Tibial nerve (tissue), 4 donors: ENCODE measurements around the gene AGR3. TPM values are rescaled to one million over a fixed set of nuclear protein-coding genes. Genes with fewer than 3 reads are reported as not detected.

Experiments used
- DNase-seq, 2 donors: peaks; one replicate each; pipeline ENCODE4 v3.0.0-alpha.2; 2019; ENCODE audit warnings: low spot score in 2 of 2
- H3K27ac ChIP-seq, 4 donors: fragments of 200-600 bp; sonication (generic) in 3 of 4; one replicate each; pipeline ENCODE4 v1.5.1; 2017 to 2019; ENCODE audit warnings: mild to moderate bottlenecking in 1 of 4
- H3K27me3 ChIP-seq, 2 donors: fragments of 200-600 bp; sonication (generic) in 1 of 2; one replicate each; pipeline versions ENCODE4 v1.5.1 to v1.6.0; 2017 to 2019
- H3K36me3 ChIP-seq, 3 donors: fragments of 200-600 bp; sonication (generic); one replicate each; pipeline ENCODE4 v1.5.1; 2018 to 2019
- H3K4me1 ChIP-seq, 4 donors: fragments of 200-600 bp; sonication (generic) in 3 of 4; one replicate each; pipeline ENCODE4 v1.5.1; 2017 to 2019
- H3K4me3 ChIP-seq, 4 donors: fragments of 200-600 bp; sonication (generic) in 3 of 4; one replicate each; pipeline ENCODE4 v1.5.1; 2017 to 2019; ENCODE audit warnings: mild to moderate bottlenecking in 1 of 4, moderate library complexity in 1 of 4
- H3K9me3 ChIP-seq, 4 donors: fragments of 200-600 bp; sonication (generic) in 3 of 4; one replicate each; pipeline ENCODE4 v1.5.1; 2017 to 2019
- CTCF ChIP-seq, 5 experiments: fragments of 200-600 bp in 3 of 5; fragments of 450-650 bp in 2 of 5; sonication (generic) in 3 of 5; IDR thresholded peaks; one replicate each; pipeline ENCODE4 v1.5.1; 2016 to 2019; ENCODE audit warnings: antibody characterized with exemption in 5 of 5, mild to moderate bottlenecking in 3 of 5, moderate library complexity in 2 of 5
- EP300 ChIP-seq, 2 donors: sonication (generic); formaldehyde crosslinking; IDR thresholded peaks; one replicate each; pipeline ENCODE4 v1.6.1; 2017; ENCODE audit warnings: antibody characterized with exemption in 2 of 2, mild to moderate bottlenecking in 1 of 2
- POLR2A ChIP-seq, 2 donors: fragments of 450-650 bp; IDR thresholded peaks; one replicate each; pipeline ENCODE4 v1.6.1; 2017; ENCODE audit warnings: antibody characterized with exemption in 2 of 2, mild to moderate bottlenecking in 2 of 2, moderate library complexity in 2 of 2
- WGBS, 2 donors: methylation state at CpG; one replicate each; pipeline ENCODE4 v1.1.5; 2018; 5-methylcytosine and 5-hydroxymethylcytosine counted together
- total RNA-seq, 4 donors: library from RNA; depleted of rRNA; stranded (reverse); fragments of >200 nt; gene quantifications; one replicate each; pipeline ENCODE4 v1.1.0, GENCODE V29; 2016

Gene AGR3
- total RNA-seq, 4 donors from 2014 or later = not detected

GRCh38 chr7:16900209-16900768 is 18.5 kb upstream of the AGR3 start:
- H3K4me3 ChIP-seq = no peak overlapping the region
- DNase-seq = no peak
- no peaks in the 10 kb centered on the region for H3K4me1 ChIP-seq
- no peaks in the 10 kb centered on the region for H3K36me3 ChIP-seq
- TF ChIP-seq CTCF (IDR thresholded peaks at IDR 0.05) = no peak
- no peak for TF ChIP-seq EP300 (IDR thresholded peaks at IDR 0.05)
- TF ChIP-seq POLR2A (IDR thresholded peaks at IDR 0.05) = no peak
- 86 to 94% methylated on average over 4 of the region's 4 CpGs for WGBS, 2 donors
- H3K27ac ChIP-seq = no peak overlapping the region
- H3K9me3 ChIP-seq = peaks cover 0 to 28% (median 3%) of the 10 kb centered on the region in 4 donors
- H3K27me3 ChIP-seq = no peaks in the 10 kb centered on the region

- Histone ChIP-seq H3K36me3 (no peaks in the 10 kb centered on the region), H3K4me3 (no peak overlapping the region), H3K27ac (no peak overlapping the region), H3K4me1 (peaks cover 0 to 13% (median 0%) of the 10 kb centered on the region in 4 donors), H3K27me3 (no peaks in the 10 kb centered on the region), H3K9me3 (peaks cover 0 to 3% (median 0%) of the 10 kb centered on the region in 4 donors)
- no peak for TF ChIP-seq EP300 (IDR thresholded peaks at IDR 0.05)
- no peak for TF ChIP-seq POLR2A (IDR thresholded peaks at IDR 0.05)
- TF ChIP-seq CTCF (IDR thresholded peaks at IDR 0.05) = no peak
- DNase-seq = no peak
- 83 to 87% methylated on average over 1 of the region's 1 CpG for WGBS, 2 donors
Measured at GRCh38 chr7:16891874-16892643, 10.3 kb upstream of the AGR3 start.

GRCh38 chr7:16891338-16891737 is 9.6 kb upstream of the AGR3 start:
- Histone ChIP-seq H3K9me3 (peaks cover 0 to 3% (median 0%) of the 10 kb centered on the region in 4 donors), H3K4me1 (peaks cover 0 to 13% (median 0%) of the 10 kb centered on the region in 4 donors), H3K36me3 (no peaks in the 10 kb centered on the region), H3K27me3 (no peaks in the 10 kb centered on the region), H3K4me3 (no peak overlapping the region), H3K27ac (no peak overlapping the region)
- no peak for TF ChIP-seq POLR2A (IDR thresholded peaks at IDR 0.05)
- TF ChIP-seq CTCF (IDR thresholded peaks at IDR 0.05) = peak in 4 of 5 experiments; percentile 29 to 49 (median 33)
- WGBS, 2 donors = 34 to 41% methylated on average over 2 of the region's 2 CpGs
- peak in 1 of 2 donors; percentile 13 for DNase-seq

GRCh38 chr7:16889851-16890415 is 8.2 kb upstream of the AGR3 start:
- 81 to 97% methylated on average over 1 of the region's 1 CpG for WGBS, 2 donors
- TF ChIP-seq POLR2A (IDR thresholded peaks at IDR 0.05) (no peak), CTCF (IDR thresholded peaks at IDR 0.05) (no peak), EP300 (IDR thresholded peaks at IDR 0.05) (no peak)
- Histone ChIP-seq H3K4me3 (no peak overlapping the region), H3K9me3 (no peaks in the 10 kb centered on the region), H3K27me3 (no peaks in the 10 kb centered on the region), H3K27ac (no peak overlapping the region), H3K36me3 (no peaks in the 10 kb centered on the region), H3K4me1 (peaks cover 0 to 13% (median 0%) of the 10 kb centered on the region in 4 donors)
- DNase-seq = no peak

- 89 to 90% methylated on average over 5 of the region's 5 CpGs for WGBS, 2 donors
- no peak for TF ChIP-seq EP300 (IDR thresholded peaks at IDR 0.05)
- TF ChIP-seq POLR2A (IDR thresholded peaks at IDR 0.05) = no peak
- no peak for TF ChIP-seq CTCF (IDR thresholded peaks at IDR 0.05)
Measured at GRCh38 chr7:16889305-16889704, 7.5 kb upstream of the AGR3 start.

More at GRCh38 chr7:16889305-16889704, 7.5 kb upstream of the AGR3 start:
- Histone ChIP-seq H3K4me1 (peaks cover 0 to 13% (median 0%) of the 10 kb centered on the region in 4 donors), H3K36me3 (no peaks in the 10 kb centered on the region), H3K9me3 (no peaks in the 10 kb centered on the region), H3K27ac (no peak overlapping the region), H3K4me3 (no peak overlapping the region), H3K27me3 (no peaks in the 10 kb centered on the region)
- DNase-seq = no peak
